Glutamatergic neuron (in vitro differentiated cells): Measurements from ENCODE around the gene BCDIN3D. TPM values are rescaled to one million over a fixed set of nuclear protein-coding genes. Genes with fewer than 3 reads are reported as not detected.

Experiments used
- DNase-seq: peaks from one replicate; pipeline ENCODE4 v3.0.0; 2022
- H3K27ac Mint-ChIP-seq: one replicate; pipeline ENCODE4 v1.8.0; 2020; ENCODE audit warnings: mild to moderate bottlenecking, mixed read lengths, inconsistent platforms; ENCODE audit not compliant: unreplicated experiment
- H3K27me3 Mint-ChIP-seq: one replicate; pipeline ENCODE4 v1.8.0; 2020; ENCODE audit warnings: mild to moderate bottlenecking, moderate library complexity, mixed read lengths, inconsistent platforms; ENCODE audit not compliant: unreplicated experiment
- H3K36me3 Mint-ChIP-seq: one replicate; pipeline ENCODE4 v1.8.0; 2020; ENCODE audit warnings: mild to moderate bottlenecking, mixed read lengths, inconsistent platforms; ENCODE audit not compliant: unreplicated experiment
- H3K4me1 Mint-ChIP-seq: one replicate; pipeline ENCODE4 v1.8.0; 2020; ENCODE audit warnings: mild to moderate bottlenecking, low read depth, mixed read lengths, inconsistent platforms; ENCODE audit not compliant: unreplicated experiment
- H3K4me3 Mint-ChIP-seq: one replicate; pipeline ENCODE4 v1.8.0; 2020; ENCODE audit warnings: mild to moderate bottlenecking, mixed read lengths, inconsistent platforms; ENCODE audit not compliant: unreplicated experiment
- H3K9me3 Mint-ChIP-seq: one replicate; pipeline ENCODE4 v1.8.0; 2020; ENCODE audit warnings: mild to moderate bottlenecking, moderate library complexity, mixed read lengths, inconsistent platforms; ENCODE audit not compliant: unreplicated experiment
- total RNA-seq: library from RNA; stranded (reverse); fragmentation: NEBNext Ultra II Directional; extraction: Animal tissue kit (Norgen Biotek cat#: 25700); gene quantifications from one replicate; pipeline ENCODE4 v1.2.1, GENCODE V29; 2021; ENCODE audit not compliant: unreplicated experiment
- TF ChIP-seq, protein P1 (sequence below): fragments of 200-600 bp; sonication (generic); IDR thresholded peaks from one replicate; pipeline ENCODE4 v1.5.0; 2021; ENCODE audit not compliant: partially characterized antibody, unreplicated experiment

Gene BCDIN3D
- total RNA-seq, 1 donor from 2014 or later = 5.9 TPM

DNA sequence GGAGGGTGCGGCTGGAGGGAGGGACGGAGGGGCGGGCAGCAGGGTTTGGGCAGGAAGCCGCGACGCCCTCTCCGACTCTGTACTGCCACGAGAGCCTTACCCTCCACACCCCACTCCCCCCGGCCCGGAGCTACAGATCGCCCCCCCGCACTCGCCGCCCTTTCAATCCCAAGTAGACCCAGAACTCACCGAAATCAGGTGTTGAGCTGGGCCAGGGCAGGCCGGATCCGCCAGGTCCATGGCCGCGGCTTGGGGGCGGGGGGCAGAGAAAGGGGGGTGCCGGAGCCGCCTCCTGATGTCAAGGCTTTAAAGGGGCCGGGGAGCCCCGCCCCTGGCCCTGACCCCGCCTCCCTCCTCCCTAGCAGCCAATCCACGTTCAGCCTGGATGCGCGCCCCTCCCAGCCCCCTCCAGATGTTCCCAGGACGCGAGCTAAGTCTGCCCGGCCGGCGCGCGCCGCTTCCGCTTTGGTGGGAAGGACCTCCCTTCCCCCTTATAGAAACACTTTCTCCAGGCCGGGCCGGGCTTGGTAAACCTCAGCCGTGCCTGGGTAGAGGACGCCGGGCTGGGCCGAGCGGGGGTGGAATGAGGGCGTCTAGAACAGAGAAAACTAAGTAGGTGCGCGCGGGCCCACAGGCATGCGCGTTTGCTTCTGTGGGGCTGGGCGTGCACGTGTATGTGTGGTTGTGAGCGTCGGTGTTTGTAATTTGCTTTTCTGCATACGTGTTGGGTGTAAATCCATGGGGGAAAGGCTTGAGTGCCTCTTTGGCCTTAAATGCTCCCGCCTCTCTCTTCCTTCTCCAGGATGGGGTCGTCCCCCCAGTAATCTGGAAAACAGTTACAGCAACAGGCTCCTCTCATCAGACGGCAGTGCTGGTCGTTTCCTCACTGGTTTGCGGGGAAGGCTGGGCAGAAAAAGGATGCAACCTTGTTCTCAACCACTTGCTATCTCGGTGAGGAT is 14.5 kb downstream of the BCDIN3D start, which contains the start of gene NCKAP5L:
TSS of gene NCKAP5L (minus strand) at position 281 of the 959 bp plus-strand sequence. CDS start 24,369 bp downstream, outside the sequence.
- Mint-ChIP-seq H3K4me3 (peak within 1 kb of the TSS; percentile 99), H3K36me3 (no peaks in the 10 kb centered on the region), H3K27me3 (peaks cover 4% of the 10 kb centered on the region), H3K9me3 (peaks cover 12% of the 10 kb centered on the region), H3K4me1 (peaks cover 39% of the 10 kb centered on the region), H3K27ac (peak within 1 kb of the TSS; percentile 94)
- DNase-seq = peak; percentile 96
- TF ChIP-seq, protein P1, sequence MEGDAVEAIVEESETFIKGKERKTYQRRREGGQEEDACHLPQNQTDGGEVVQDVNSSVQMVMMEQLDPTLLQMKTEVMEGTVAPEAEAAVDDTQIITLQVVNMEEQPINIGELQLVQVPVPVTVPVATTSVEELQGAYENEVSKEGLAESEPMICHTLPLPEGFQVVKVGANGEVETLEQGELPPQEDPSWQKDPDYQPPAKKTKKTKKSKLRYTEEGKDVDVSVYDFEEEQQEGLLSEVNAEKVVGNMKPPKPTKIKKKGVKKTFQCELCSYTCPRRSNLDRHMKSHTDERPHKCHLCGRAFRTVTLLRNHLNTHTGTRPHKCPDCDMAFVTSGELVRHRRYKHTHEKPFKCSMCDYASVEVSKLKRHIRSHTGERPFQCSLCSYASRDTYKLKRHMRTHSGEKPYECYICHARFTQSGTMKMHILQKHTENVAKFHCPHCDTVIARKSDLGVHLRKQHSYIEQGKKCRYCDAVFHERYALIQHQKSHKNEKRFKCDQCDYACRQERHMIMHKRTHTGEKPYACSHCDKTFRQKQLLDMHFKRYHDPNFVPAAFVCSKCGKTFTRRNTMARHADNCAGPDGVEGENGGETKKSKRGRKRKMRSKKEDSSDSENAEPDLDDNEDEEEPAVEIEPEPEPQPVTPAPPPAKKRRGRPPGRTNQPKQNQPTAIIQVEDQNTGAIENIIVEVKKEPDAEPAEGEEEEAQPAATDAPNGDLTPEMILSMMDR = no peak

GRCh38 chr12:49827401-49828099 is 15.4 kb downstream of the BCDIN3D start:
- Mint-ChIP-seq H3K4me1 (peaks cover 39% of the 10 kb centered on the region), H3K27me3 (peaks cover 4% of the 10 kb centered on the region), H3K9me3 (peaks cover 12% of the 10 kb centered on the region), H3K36me3 (no peaks in the 10 kb centered on the region), H3K27ac (peak overlapping the region; percentile 90), H3K4me3 (peak overlapping the region; percentile 92)
- DNase-seq = peak; percentile 89
- TF ChIP-seq, protein P1 = no peak

- Mint-ChIP-seq H3K4me1 (peaks cover 39% of the 10 kb centered on the region), H3K36me3 (no peaks in the 10 kb centered on the region), H3K9me3 (peaks cover 12% of the 10 kb centered on the region), H3K27me3 (peaks cover 4% of the 10 kb centered on the region), H3K4me3 (peak overlapping the region; percentile 92), H3K27ac (peak overlapping the region; percentile 90)
- DNase-seq = no peak
- TF ChIP-seq, protein P1 = no peak
Measured at GRCh38 chr12:49827051-49827400, 15.9 kb downstream of the BCDIN3D start.

DNA sequence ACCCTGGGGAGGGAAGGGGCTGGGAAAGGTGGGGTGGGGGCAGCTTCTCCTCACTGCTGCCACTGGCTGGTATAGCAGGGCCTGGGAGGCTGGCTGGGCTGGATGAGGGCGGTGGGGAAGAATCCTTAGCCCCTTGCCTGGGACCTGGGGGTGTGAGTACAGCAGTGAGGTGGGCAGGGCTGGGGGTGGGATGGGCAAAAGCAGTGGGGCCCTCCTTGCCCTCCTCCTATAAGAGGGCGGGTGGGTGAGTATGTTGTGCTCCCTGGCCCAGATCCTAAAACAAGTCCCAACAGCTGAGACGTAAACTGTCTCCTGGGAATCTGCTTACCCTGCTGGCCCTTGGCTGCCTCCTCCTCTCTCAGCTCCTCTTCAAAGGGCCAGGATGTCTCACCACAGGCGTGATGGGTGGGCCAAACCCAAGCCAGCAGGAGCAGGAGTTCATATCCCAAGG is 16.9 kb downstream of the BCDIN3D start:
- H3K27me3 Mint-ChIP-seq = peaks cover 4% of the 10 kb centered on the region
- DNase-seq = no peak
- H3K36me3 Mint-ChIP-seq = no peaks in the 10 kb centered on the region
- peaks cover 43% of the 10 kb centered on the region for H3K4me1 Mint-ChIP-seq
- H3K27ac Mint-ChIP-seq = peak overlapping the region; percentile 90
- H3K4me3 Mint-ChIP-seq = peak overlapping the region; percentile 92
- TF ChIP-seq, protein P1 = no peak
- H3K9me3 Mint-ChIP-seq = peaks cover 12% of the 10 kb centered on the region
